ENCODE measurements around the gene FHIT. TPM values are rescaled to one million over a fixed set of nuclear protein-coding genes. Genes with fewer than 3 reads are reported as not detected.

Gene FHIT
- total RNA-seq, 1 experiment from 2014 or later: 9.8 TPM

- no TSS peak for BruUV-seq (replicated peaks)
Measured at GRCh38 chr3:60588806-60589205, 662.4 kb downstream of the FHIT start.

GRCh38 chr3:60585918-60586317, 665.3 kb downstream of the FHIT start:
- Histone ChIP-seq H4K20me1 (ENCODE audit: insufficient read depth) (no peaks in the 10 kb centered on the region), H3K4me2 (no peak overlapping the region), H3K79me2 (ENCODE audit: low read depth) (no peaks in the 10 kb centered on the region), H3K4me3 (no peak overlapping the region), H2AFZ (no peak overlapping the region), H3K4me1 (replicated peaks; ENCODE audit: insufficient read depth) (no peaks in the 10 kb centered on the region), H3K9me3 (ENCODE audit: insufficient read depth, low read depth) (no peaks in the 10 kb centered on the region), H3K36me3 (ENCODE audit: low read depth) (no peaks in the 10 kb centered on the region), H3F3A (ENCODE audit: insufficient read depth, low read depth) (no peaks in the 10 kb centered on the region), H3K27ac (no peak overlapping the region), H3K27me3 (ENCODE audit: insufficient read depth, low read depth) (no peaks in the 10 kb centered on the region), H3K9me2 (ENCODE audit: insufficient read depth) (no peaks in the 10 kb centered on the region)
- CTCF ChIA-PET: no interaction called here
- TF ChIP-seq EZH2 (IDR thresholded peaks at IDR 0.05; ENCODE audit: low read depth) (no peak), CTCF (conservative IDR thresholded peaks at IDR 0.05) (no peak)
- POLR2A ChIA-PET (ENCODE audit: unreplicated experiment): no interaction called here
- no TSS peak for BruUV-seq (replicated peaks)
- intact Hi-C loops (cut with micrococcal nuclease; ENCODE audit: unreplicated experiment): loop anchor here (10.0 kb wide), 1 partner anchor 159 kb away; no protein-coding TSS in a partner anchor
- no peak for DNase-seq

More at GRCh38 chr3:60588806-60589205, 662.4 kb downstream of the FHIT start:
- no peaks in the 10 kb centered on the region for H3K9me2 ChIP-seq (ENCODE audit: insufficient read depth)
- no peaks in the 10 kb centered on the region for H3K36me3 ChIP-seq (ENCODE audit: low read depth)
- no peak overlapping the region for H3K4me2 ChIP-seq
- H3K9me3 ChIP-seq (ENCODE audit: insufficient read depth, low read depth): no peaks in the 10 kb centered on the region
- no peaks in the 10 kb centered on the region for H3K4me1 ChIP-seq (replicated peaks; ENCODE audit: insufficient read depth)
- CTCF ChIA-PET: no interaction called here
- no peak overlapping the region for H2AFZ ChIP-seq
- intact Hi-C loops (cut with micrococcal nuclease; ENCODE audit: unreplicated experiment): loop anchor here (10.0 kb wide), 1 partner anchor 156 kb away; no protein-coding TSS in a partner anchor
- peak; percentile 38 to 53 for DNase-seq
- POLR2A ChIA-PET (ENCODE audit: unreplicated experiment): no interaction called here
- no peak overlapping the region for H3K4me3 ChIP-seq
- H4K20me1 ChIP-seq (ENCODE audit: insufficient read depth): no peaks in the 10 kb centered on the region
- no peaks in the 10 kb centered on the region for H3K27me3 ChIP-seq (ENCODE audit: insufficient read depth, low read depth)
- H3K79me2 ChIP-seq (ENCODE audit: low read depth): no peaks in the 10 kb centered on the region
- TF ChIP-seq EZH2 (IDR thresholded peaks at IDR 0.05; ENCODE audit: low read depth) (no peak), CTCF (conservative IDR thresholded peaks at IDR 0.05) (no peak)
- no peak overlapping the region for H3K27ac ChIP-seq
- no peaks in the 10 kb centered on the region for H3F3A ChIP-seq (ENCODE audit: insufficient read depth, low read depth)

GRCh38 chr3:60584250-60584649, 667.0 kb downstream of the FHIT start:
- no peak overlapping the region for H2AFZ ChIP-seq
- ChIA-PET POLR2A (ENCODE audit: unreplicated experiment) (no interaction called here), CTCF (no interaction called here)
- H3F3A ChIP-seq (ENCODE audit: insufficient read depth, low read depth): no peaks in the 10 kb centered on the region
- intact Hi-C loops (cut with micrococcal nuclease; ENCODE audit: unreplicated experiment): loop anchor here (10.0 kb wide), 1 partner anchor 161 kb away; no protein-coding TSS in a partner anchor
- no TSS peak for BruUV-seq (replicated peaks)
- H4K20me1 ChIP-seq (ENCODE audit: insufficient read depth): no peaks in the 10 kb centered on the region
- H3K9me3 ChIP-seq (ENCODE audit: insufficient read depth, low read depth): no peaks in the 10 kb centered on the region
- no peak overlapping the region for H3K4me2 ChIP-seq
- H3K4me3 ChIP-seq: no peak overlapping the region
- H3K9me2 ChIP-seq (ENCODE audit: insufficient read depth): no peaks in the 10 kb centered on the region
- no peak overlapping the region for H3K27ac ChIP-seq
- H3K27me3 ChIP-seq (ENCODE audit: insufficient read depth, low read depth): no peaks in the 10 kb centered on the region
- H3K4me1 ChIP-seq (replicated peaks; ENCODE audit: insufficient read depth): no peaks in the 10 kb centered on the region
- no peaks in the 10 kb centered on the region for H3K36me3 ChIP-seq (ENCODE audit: low read depth)
- no peak for DNase-seq
- TF ChIP-seq EZH2 (IDR thresholded peaks at IDR 0.05; ENCODE audit: low read depth) (no peak), CTCF (conservative IDR thresholded peaks at IDR 0.05) (no peak)
- no peaks in the 10 kb centered on the region for H3K79me2 ChIP-seq (ENCODE audit: low read depth)

Data from PC-9 (cell line).